ENCODE results near the gene IFNLR1. TPM values are rescaled to one million over a fixed set of nuclear protein-coding genes. Genes with fewer than 3 reads are reported as not detected.

IFNLR1 gene
- total RNA-seq, 2 experiments from 2014 or later: 29.4 to 30.5 TPM

GRCh38 chr1:24179251-24179840, 7.7 kb downstream of the IFNLR1 start:
- Histone ChIP-seq H3K9me2 (ENCODE audit: insufficient read depth, low read length) (no peaks in the 10 kb centered on the region), H3K79me2 (ENCODE audit: insufficient read depth, low read depth, low read length) (peaks cover 93% of the 10 kb centered on the region), H3K36me3 (ENCODE audit: insufficient read depth, low read length) (peaks cover 88% of the 10 kb centered on the region), H3K9me3 (ENCODE audit: low read length) (no peaks in the 10 kb centered on the region), H3K4me3 (ENCODE audit: low read depth, low read length, poor library complexity, severe bottlenecking) (no peak overlapping the region), H4K20me1 (ENCODE audit: insufficient read depth, low read length) (no peaks in the 10 kb centered on the region; the same call in 1 of the 2 replicates), H3K4me2 (ENCODE audit: low read length) (no peak overlapping the region), H3K4me1 (ENCODE audit: insufficient read depth, low read length, poor library complexity, severe bottlenecking) (peaks cover 16% of the 10 kb centered on the region), H2AFZ (ENCODE audit: low read length) (no peak overlapping the region), H3K27ac (ENCODE audit: low read depth, low read length, poor library complexity, severe bottlenecking) (no peak overlapping the region)
- ChIA-PET CTCF (ENCODE audit: unreplicated experiment) (interaction anchor here (0.5 kb wide), 1 partner anchor 20 kb away, joined by 3 read pairs; no protein-coding TSS in a partner anchor), POLR2A (no interaction called here)
- DNase-seq (ENCODE audit: low spot score): no peak
- no peak for TF ChIP-seq EZH2phosphoT487 (IDR thresholded peaks at IDR 0.05; ENCODE audit: borderline replicate concordance, low read depth, low read length)
- no peak for TF ChIP-seq CTCF (conservative IDR thresholded peaks at IDR 0.05; ENCODE audit: low read length)
- intact Hi-C loops (cut with micrococcal nuclease; ENCODE audit: unreplicated experiment): no loop called here
- no TSS peak for BruUV-seq (replicated peaks)

DNA sequence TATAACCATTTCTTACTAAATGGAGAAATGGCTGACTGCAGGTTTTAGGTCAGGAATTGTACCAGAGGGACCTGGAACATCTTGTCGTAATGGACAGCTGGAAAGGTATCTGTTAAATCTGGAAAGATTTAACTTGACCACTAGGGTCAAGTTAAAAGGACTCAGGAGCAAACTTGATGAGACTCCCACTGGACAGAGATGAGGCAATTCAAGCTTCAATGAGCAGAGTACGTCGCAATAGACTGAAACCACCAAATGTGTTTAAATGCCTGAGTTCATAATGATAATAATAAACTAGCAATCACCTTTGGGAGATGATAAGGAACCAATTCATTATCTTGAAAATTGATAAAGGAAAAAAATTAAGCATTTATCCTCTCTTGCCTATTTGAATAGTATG, 8.7 kb downstream of the IFNLR1 start:
- BruUV-seq (replicated peaks): no TSS peak
- POLR2A ChIA-PET: interaction anchor here (0.6 to 0.8 kb wide), 2 partner anchors 9 to 694 kb away, joined by 3 to 5 read pairs; partner anchors contain the start of gene IFNLR1

More for the DNA sequence above, 8.7 kb downstream of the IFNLR1 start:
- H4K20me1 ChIP-seq (ENCODE audit: insufficient read depth, low read length): no peaks in the 10 kb centered on the region; the same call in 1 of the 2 replicates
- H3K9me2 ChIP-seq (ENCODE audit: insufficient read depth, low read length): no peaks in the 10 kb centered on the region
- TF ChIP-seq EZH2phosphoT487 (IDR thresholded peaks at IDR 0.05; ENCODE audit: borderline replicate concordance, low read depth, low read length): no peak
- no peak for TF ChIP-seq CTCF (conservative IDR thresholded peaks at IDR 0.05; ENCODE audit: low read length)
- intact Hi-C loops (cut with micrococcal nuclease; ENCODE audit: unreplicated experiment): no loop called here
- H3K79me2 ChIP-seq (ENCODE audit: insufficient read depth, low read depth, low read length): peaks cover 93% of the 10 kb centered on the region
- DNase-seq (ENCODE audit: low spot score): no peak
- no peak overlapping the region for H3K4me3 ChIP-seq (ENCODE audit: low read depth, low read length, poor library complexity, severe bottlenecking)
- peaks cover 93% of the 10 kb centered on the region for H3K36me3 ChIP-seq (ENCODE audit: insufficient read depth, low read length)
- no peaks in the 10 kb centered on the region for H3K9me3 ChIP-seq (ENCODE audit: low read length)
- H2AFZ ChIP-seq (ENCODE audit: low read length): no peak overlapping the region
- H3K27ac ChIP-seq (ENCODE audit: low read depth, low read length, poor library complexity, severe bottlenecking): no peak overlapping the region
- CTCF ChIA-PET (ENCODE audit: unreplicated experiment): no interaction called here
- peaks cover 14% of the 10 kb centered on the region for H3K4me1 ChIP-seq (ENCODE audit: insufficient read depth, low read length, poor library complexity, severe bottlenecking)
- H3K4me2 ChIP-seq (ENCODE audit: low read length): no peak overlapping the region

Measured in OCI-LY7 (cell line).